Measurements from ENCODE around the gene SNRPB2. TPM values are rescaled to one million over a fixed set of nuclear protein-coding genes. Genes with fewer than 3 reads are reported as not detected.

Gene SNRPB2
- polyA plus RNA-seq, 1 donor (not counting 4 experiments of a cell fraction or from before 2014, with no cell fraction given), result 75.8 TPM

GRCh38 chr20:16693278-16693677 is 36.5 kb upstream of the SNRPB2 start:
- H4K20me1 ChIP-seq (ENCODE audit: control insufficient read depth, extremely low read depth, insufficient read depth, low read length), result no peaks in the 10 kb centered on the region
- H3K4me2 ChIP-seq (ENCODE audit: control insufficient read depth, extremely low read depth, insufficient read depth, low read depth, low read length), result no peak overlapping the region
- no peaks in the 10 kb centered on the region for H3K36me3 ChIP-seq (ENCODE audit: control insufficient read depth in 2 of 2, extremely low read depth in 1 of 2, insufficient read depth in 2 of 2, low read length in 2 of 2)
- H3K4me3 ChIP-seq (ENCODE audit: control insufficient read depth in 2 of 3, extremely low read depth in 1 of 3, insufficient read depth in 2 of 3, low read depth in 1 of 3, low read length in 3 of 3), result no peak overlapping the region
- FAIRE-seq (no peak), DNase-seq (ENCODE audit: low read depth, low spot score) (no peak)
- dilution Hi-C loops (cut with MboI; ENCODE audit: extremely low pct_ligation_motif_present, low sequenced_read_pairs), result no loop called here
- H3K9me3 ChIP-seq (ENCODE audit: control insufficient read depth, low read depth, low read length), result no peaks in the 10 kb centered on the region
- no peaks in the 10 kb centered on the region for H3K4me1 ChIP-seq (ENCODE audit: control insufficient read depth, extremely low read depth, insufficient read depth, low read length)
- TF ChIP-seq EZH2 (IDR thresholded peaks at IDR 0.05; ENCODE audit: low read length), result no peak
- no peak for TF ChIP-seq CTCF (optimal IDR thresholded peaks at IDR 0.05 in 1 of 3, IDR thresholded peaks at IDR 0.05 in 1 of 3, conservative IDR thresholded peaks at IDR 0.05 in 1 of 3; ENCODE audit: extremely low read depth in 1 of 3, insufficient read depth in 2 of 3, low read length in 3 of 3)
- H3K79me2 ChIP-seq (ENCODE audit: control insufficient read depth, insufficient read depth, low read length), result no peaks in the 10 kb centered on the region
- no peak overlapping the region for H2AFZ ChIP-seq (ENCODE audit: control insufficient read depth, low read length)
- no peaks in the 10 kb centered on the region for H3K9me1 ChIP-seq (ENCODE audit: control insufficient read depth, extremely low read depth, insufficient read depth, low read length)
- no peak overlapping the region for H3K27ac ChIP-seq (ENCODE audit: control insufficient read depth, insufficient read depth, low read length)
- no peaks in the 10 kb centered on the region for H3K27me3 ChIP-seq (ENCODE audit: control insufficient read depth, extremely low read depth, insufficient read depth, low read length)
- no peak overlapping the region for H3K9ac ChIP-seq (ENCODE audit: control insufficient read depth, extremely low read depth, insufficient read depth, low read length)

GRCh38 chr20:16694161-16694560 is 35.7 kb upstream of the SNRPB2 start:
- H3K9ac ChIP-seq (ENCODE audit: control insufficient read depth, extremely low read depth, insufficient read depth, low read length), result no peak overlapping the region
- H3K4me1 ChIP-seq (ENCODE audit: control insufficient read depth, extremely low read depth, insufficient read depth, low read length), result no peaks in the 10 kb centered on the region
- no peak for TF ChIP-seq CTCF (optimal IDR thresholded peaks at IDR 0.05 in 1 of 3, IDR thresholded peaks at IDR 0.05 in 1 of 3, conservative IDR thresholded peaks at IDR 0.05 in 1 of 3; ENCODE audit: extremely low read depth in 1 of 3, insufficient read depth in 2 of 3, low read length in 3 of 3)
- TF ChIP-seq EZH2 (IDR thresholded peaks at IDR 0.05; ENCODE audit: low read length), result no peak
- H3K4me3 ChIP-seq (ENCODE audit: control insufficient read depth in 2 of 3, extremely low read depth in 1 of 3, insufficient read depth in 2 of 3, low read depth in 1 of 3, low read length in 3 of 3), result no peak overlapping the region
- no peak overlapping the region for H3K4me2 ChIP-seq (ENCODE audit: control insufficient read depth, extremely low read depth, insufficient read depth, low read depth, low read length)
- H3K79me2 ChIP-seq (ENCODE audit: control insufficient read depth, insufficient read depth, low read length), result no peaks in the 10 kb centered on the region
- no peak for DNase-seq (ENCODE audit: low read depth, low spot score)
- dilution Hi-C loops (cut with MboI; ENCODE audit: extremely low pct_ligation_motif_present, low sequenced_read_pairs), result no loop called here
- no peaks in the 10 kb centered on the region for H4K20me1 ChIP-seq (ENCODE audit: control insufficient read depth, extremely low read depth, insufficient read depth, low read length)
- H3K9me1 ChIP-seq (ENCODE audit: control insufficient read depth, extremely low read depth, insufficient read depth, low read length), result no peaks in the 10 kb centered on the region
- no peak overlapping the region for H2AFZ ChIP-seq (ENCODE audit: control insufficient read depth, low read length)
- FAIRE-seq, result no peak
- no peaks in the 10 kb centered on the region for H3K36me3 ChIP-seq (ENCODE audit: control insufficient read depth in 2 of 2, extremely low read depth in 1 of 2, insufficient read depth in 2 of 2, low read length in 2 of 2)
- H3K27ac ChIP-seq (ENCODE audit: control insufficient read depth, insufficient read depth, low read length), result no peak overlapping the region
- no peaks in the 10 kb centered on the region for H3K9me3 ChIP-seq (ENCODE audit: control insufficient read depth, low read depth, low read length)
- H3K27me3 ChIP-seq (ENCODE audit: control insufficient read depth, extremely low read depth, insufficient read depth, low read length), result no peaks in the 10 kb centered on the region

Data from keratinocyte (primary cell).